Femur (tissue), 1 donor: ENCODE data around the gene ELF4.

Experiments used
- DNase-seq: peaks from one replicate; pipeline ENCODE4 v3.0.0-alpha.2; 2017

Gene ELF4

DNA sequence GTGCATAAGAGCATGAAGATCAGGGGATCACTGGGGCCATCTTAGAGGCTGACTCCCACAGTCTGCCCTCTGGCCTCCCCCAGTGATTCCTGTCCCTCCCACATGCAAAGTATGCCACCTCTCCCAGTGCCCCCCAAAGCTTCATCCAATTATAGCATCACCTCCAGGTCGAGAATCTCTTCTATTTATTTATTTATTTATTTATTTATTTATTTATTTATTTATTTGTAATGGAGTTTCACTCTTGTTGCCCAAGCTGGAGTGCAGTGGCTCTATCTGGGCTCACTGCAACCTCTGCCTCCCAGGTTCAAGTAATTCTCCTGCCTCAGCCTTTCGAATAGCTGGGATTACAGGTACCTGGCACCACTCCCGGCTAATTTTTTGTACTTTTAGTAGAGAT is 77.7 kb downstream of the ELF4 start:
- DNase-seq = no peak

GRCh38 chrX:130030826-130031225 is 79.5 kb downstream of the ELF4 start:
- no peak for DNase-seq

DNA sequence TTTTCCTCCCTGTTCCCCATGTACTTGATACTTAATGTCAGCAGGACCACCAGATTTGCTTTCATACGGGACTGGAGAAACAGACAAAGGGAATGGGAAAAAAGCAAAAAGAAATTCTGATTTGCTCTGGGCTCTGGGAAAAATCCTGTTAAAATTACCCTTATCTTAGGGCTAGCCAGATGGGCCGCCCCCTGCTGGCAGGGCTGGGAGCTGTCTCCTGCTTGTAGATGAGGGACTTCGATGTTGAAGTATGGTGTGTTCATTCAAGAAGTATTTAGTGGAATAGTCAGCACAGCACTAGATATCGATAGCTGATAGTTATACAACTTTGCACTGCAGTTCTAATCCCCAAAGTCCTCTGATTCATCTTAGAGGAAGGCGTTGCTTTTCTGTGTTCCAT is 82.1 kb downstream of the ELF4 start:
- peak; percentile 34 for DNase-seq

DNA sequence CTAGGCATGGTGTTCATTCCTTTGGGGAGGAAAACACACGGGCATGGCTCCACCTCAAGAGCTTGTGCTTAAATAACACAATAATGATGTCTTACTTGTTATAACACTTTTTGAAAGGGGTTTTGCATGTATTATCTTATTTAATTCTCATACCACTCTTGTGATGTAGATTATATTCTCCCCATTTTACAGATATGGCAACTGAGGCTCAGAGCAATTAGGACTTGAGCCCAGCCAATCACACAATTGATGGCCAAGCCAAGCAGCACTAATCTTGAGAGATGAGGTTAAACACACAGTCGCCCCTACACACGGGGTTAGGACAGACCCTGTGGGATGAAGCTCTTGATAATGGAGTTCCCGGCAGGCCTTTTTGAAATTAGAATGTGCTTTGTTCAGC is 82.7 kb downstream of the ELF4 start:
- no peak for DNase-seq

- no peak for DNase-seq
These were observed 85.0 kb downstream of the ELF4 start for GRCh38 chrX:130025256-130025655.

DNA sequence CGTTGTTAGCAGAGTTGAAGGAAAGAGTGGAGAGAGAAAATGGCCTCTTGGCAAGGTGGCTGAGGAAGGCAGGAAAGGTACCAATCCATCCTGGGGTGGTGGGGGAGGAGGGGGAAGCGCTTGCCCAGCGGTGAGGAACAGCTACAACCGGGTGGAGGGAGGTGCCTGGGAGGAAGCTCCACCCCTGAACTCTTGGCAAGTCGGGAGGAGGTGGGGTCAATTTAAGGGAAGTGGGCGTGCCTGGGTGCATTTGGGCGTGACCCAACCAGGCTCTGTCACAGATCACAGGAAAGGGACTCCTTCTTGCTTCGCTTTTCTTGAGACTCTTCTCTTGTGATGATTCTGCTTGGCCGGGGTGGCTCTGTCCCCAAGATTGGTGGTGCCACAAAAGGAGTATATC is 86.2 kb downstream of the ELF4 start:
- DNase-seq = peak; percentile 80

DNA sequence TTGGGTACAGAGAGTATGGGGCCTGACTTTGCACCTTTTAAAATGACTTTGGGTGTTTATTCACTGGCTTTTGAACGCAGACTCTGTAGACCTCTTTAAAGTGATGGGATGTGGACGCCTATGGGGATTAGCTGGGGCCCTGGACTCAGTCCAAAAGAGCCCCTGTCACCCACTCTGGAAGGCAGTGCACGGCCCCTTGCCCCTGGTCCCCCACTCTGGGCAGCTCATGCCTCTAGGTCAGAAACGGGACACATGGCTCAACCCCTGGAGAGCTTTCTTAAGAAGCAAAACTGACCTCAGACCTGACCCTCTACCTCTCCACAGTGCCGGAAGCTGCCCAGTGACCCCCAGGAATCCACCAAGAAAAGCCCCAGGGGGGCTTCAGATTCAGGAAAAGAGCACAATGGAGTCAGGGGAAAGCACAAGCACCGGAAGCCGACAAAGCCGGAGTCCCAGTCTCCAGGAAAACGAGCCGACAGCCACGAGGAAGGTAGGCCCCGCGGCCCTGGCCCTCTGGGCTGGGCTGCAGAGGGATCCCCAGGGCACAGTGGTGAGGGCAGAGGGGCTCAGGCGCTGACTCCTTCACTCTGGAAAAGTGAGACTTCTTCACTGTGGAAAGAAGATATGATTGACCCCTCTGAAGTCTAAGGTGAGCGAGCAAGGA is 89.5 kb downstream of the ELF4 start:
- no peak for DNase-seq

GRCh38 chrX:130018143-130018542 is 92.2 kb downstream of the ELF4 start:
- no peak for DNase-seq

DNA sequence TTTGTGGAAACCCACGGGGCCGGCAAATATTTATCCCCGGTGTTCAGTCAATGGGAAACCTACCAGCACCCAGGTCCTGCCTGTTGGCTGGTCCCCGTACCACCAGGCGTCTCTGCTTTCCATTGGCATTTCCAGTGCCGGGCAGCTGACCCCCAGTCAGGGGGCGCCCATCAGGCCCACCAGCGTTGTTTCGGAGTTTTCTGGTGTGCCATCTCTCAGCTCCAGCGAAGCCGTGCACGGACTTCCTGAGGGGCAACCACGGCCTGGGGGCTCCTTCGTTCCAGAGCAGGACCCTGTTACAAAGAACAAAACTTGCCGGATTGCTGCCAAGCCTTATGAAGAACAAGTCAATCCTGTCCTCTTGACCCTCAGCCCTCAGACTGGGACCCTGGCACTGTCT is 95.1 kb downstream of the ELF4 start:
- no peak for DNase-seq
